HepG2 (cell line): ENCODE data around the gene TXN. TPM values are rescaled to one million over a fixed set of nuclear protein-coding genes. Genes with fewer than 3 reads are reported as not detected.

Experiments
- CREB3 ChIP-seq: sonication (generic); formaldehyde crosslinking; IDR thresholded peaks from 2 replicates; pipeline ENCODE4 v1.5.0; 2020; ENCODE audit warnings: missing genetic modification reagents
- ELK4 ChIP-seq: sonication (generic); formaldehyde crosslinking; IDR thresholded peaks from 2 replicates; pipeline ENCODE4 v1.9.0; 2021; ENCODE audit warnings: missing genetic modification reagents, borderline replicate concordance
- ERF ChIP-seq: IDR thresholded peaks from 2 replicates; pipeline ENCODE4 v1.6.1; 2018; ENCODE audit warnings: missing biosample characterization, missing genetic modification reagents
- FOXO1 ChIP-seq: sonication (generic); formaldehyde crosslinking; IDR thresholded peaks from 2 replicates; pipeline ENCODE4 v1.4.0; 2020; ENCODE audit warnings: missing genetic modification reagents
- HNRNPUL1 ChIP-seq: fragments of 200-400 bp; formaldehyde crosslinking; IDR thresholded peaks from 2 replicates; pipeline ENCODE4 v1.6.1; 2017; ENCODE audit warnings: low read depth, mild to moderate bottlenecking, low read length, moderate library complexity
- MAX ChIP-seq: IDR thresholded peaks from 2 replicates; pipeline ENCODE4 v1.6.1; 2012; ENCODE audit warnings: inconsistent platforms
- MTF2 ChIP-seq: sonication (generic); formaldehyde crosslinking; IDR thresholded peaks from 2 replicates; pipeline ENCODE4 v1.5.0; 2020; ENCODE audit warnings: missing genetic modification reagents, borderline replicate concordance
- MYNN ChIP-seq: sonication (generic); formaldehyde crosslinking; IDR thresholded peaks from 2 replicates; pipeline ENCODE4 v1.4.0; 2020; ENCODE audit warnings: mild to moderate bottlenecking, low read depth, missing genetic modification reagents
- RNF219 ChIP-seq: sonication (generic); formaldehyde crosslinking; IDR thresholded peaks from 2 replicates; pipeline ENCODE4 v1.5.0; 2020; ENCODE audit warnings: mild to moderate bottlenecking, missing genetic modification reagents
- ZNF138 ChIP-seq: sonication (generic); formaldehyde crosslinking; IDR thresholded peaks from 2 replicates; pipeline ENCODE4 v1.5.0; 2020; ENCODE audit warnings: mild to moderate bottlenecking, low read depth, missing genetic modification reagents
- ZNF256 ChIP-seq: sonication (generic); formaldehyde crosslinking; conservative IDR thresholded peaks from 2 replicates; pipeline ENCODE4 v1.4.0; 2020; ENCODE audit warnings: missing genetic modification reagents
- ZNF557 ChIP-seq: sonication (generic); formaldehyde crosslinking; IDR thresholded peaks from 2 replicates; pipeline ENCODE4 v1.4.0; 2020; ENCODE audit warnings: missing genetic modification reagents
- polyA plus RNA-seq, 8 experiments: library from polyadenylated mRNA; depleted of rRNA in 3 of 8; stranded (reverse) in 7 of 8; unstranded in 1 of 8; fragments of >200 nt; fragmentation: Illumina TruSeq in 4 of 8; extraction: Trizol in 4 of 8; gene quantifications; 2 replicates each; pipeline versions ENCODE4 v1.2.1 to v1.2.3, GENCODE V29; 2011 to 2016; ENCODE audit warnings: low read depth in 4 of 8, missing spikeins in 1 of 8, mixed read lengths in 1 of 8; ENCODE audit not compliant: insufficient read depth in 1 of 8
- total RNA-seq, 5 experiments: library from RNA; depleted of rRNA; stranded (reverse); fragments of >200 nt; fragmentation: Illumina TruSeq; extraction: Trizol; gene quantifications; 2 replicates each; pipeline ENCODE4 v1.2.3, GENCODE V29; 2016; ENCODE audit warnings: low read depth in 1 of 5
- TF ChIP-seq, protein P1 (sequence below): sonication (generic); formaldehyde crosslinking; IDR thresholded peaks from 2 replicates; pipeline ENCODE4 v1.4.0; 2020; ENCODE audit warnings: mild to moderate bottlenecking, missing genetic modification reagents
- TF ChIP-seq, protein P2 (sequence below), 2 experiments: sonication (generic) in 1 of 2; formaldehyde crosslinking in 1 of 2; IDR thresholded peaks; 2 replicates each; pipeline versions ENCODE4 v1.6.1 to v1.9.0; 2014 to 2022; ENCODE audit warnings: antibody characterized with exemption in 1 of 2, borderline replicate concordance in 1 of 2, inconsistent platforms in 1 of 2, low read depth in 1 of 2, missing genetic modification reagents in 1 of 2

TXN gene
- total and polyA plus RNA-seq, 2 of the 13 experiments (the other 11 are each of a cell fraction or from before 2014, with no cell fraction given): 364 to 470 TPM

GRCh38 chr9:110255463-110256379, 586 bp downstream of the TXN start (continued):
- peak; percentile 19; the same call in 1 of the 2 replicates for TF ChIP-seq ERF (CRISPR knock-in tag)
- 0 out of 2 replicates have a peak, but pooled peaks have one; percentile 44 for TF ChIP-seq ZNF256 (CRISPR knock-in tag)
- TF ChIP-seq, protein P1, sequence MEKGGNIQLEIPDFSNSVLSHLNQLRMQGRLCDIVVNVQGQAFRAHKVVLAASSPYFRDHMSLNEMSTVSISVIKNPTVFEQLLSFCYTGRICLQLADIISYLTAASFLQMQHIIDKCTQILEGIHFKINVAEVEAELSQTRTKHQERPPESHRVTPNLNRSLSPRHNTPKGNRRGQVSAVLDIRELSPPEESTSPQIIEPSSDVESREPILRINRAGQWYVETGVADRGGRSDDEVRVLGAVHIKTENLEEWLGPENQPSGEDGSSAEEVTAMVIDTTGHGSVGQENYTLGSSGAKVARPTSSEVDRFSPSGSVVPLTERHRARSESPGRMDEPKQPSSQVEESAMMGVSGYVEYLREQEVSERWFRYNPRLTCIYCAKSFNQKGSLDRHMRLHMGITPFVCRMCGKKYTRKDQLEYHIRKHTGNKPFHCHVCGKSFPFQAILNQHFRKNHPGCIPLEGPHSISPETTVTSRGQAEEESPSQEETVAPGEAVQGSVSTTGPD (CRISPR knock-in tag): 0 out of 2 replicates have a peak, but pooled peaks have one; percentile 22
- TF ChIP-seq RNF219 (CRISPR knock-in tag): peak; percentile 44; the same call in 1 of the 2 replicates
- 0 out of 2 replicates have a peak, but pooled peaks have one; percentile 37 for TF ChIP-seq MTF2
- peak; percentile 43; the same call in 1 of the 2 replicates for TF ChIP-seq MYNN (CRISPR knock-in tag)
- TF ChIP-seq ELK4 (CRISPR knock-in tag): no peak
- no peak for TF ChIP-seq HNRNPUL1
- TF ChIP-seq CREB3: no peak
- TF ChIP-seq ZNF557 (CRISPR knock-in tag): no peak
- TF ChIP-seq ZNF138 (CRISPR knock-in tag): 0 out of 2 replicates have a peak, but pooled peaks have one; percentile 44
- TF ChIP-seq, protein P2, sequence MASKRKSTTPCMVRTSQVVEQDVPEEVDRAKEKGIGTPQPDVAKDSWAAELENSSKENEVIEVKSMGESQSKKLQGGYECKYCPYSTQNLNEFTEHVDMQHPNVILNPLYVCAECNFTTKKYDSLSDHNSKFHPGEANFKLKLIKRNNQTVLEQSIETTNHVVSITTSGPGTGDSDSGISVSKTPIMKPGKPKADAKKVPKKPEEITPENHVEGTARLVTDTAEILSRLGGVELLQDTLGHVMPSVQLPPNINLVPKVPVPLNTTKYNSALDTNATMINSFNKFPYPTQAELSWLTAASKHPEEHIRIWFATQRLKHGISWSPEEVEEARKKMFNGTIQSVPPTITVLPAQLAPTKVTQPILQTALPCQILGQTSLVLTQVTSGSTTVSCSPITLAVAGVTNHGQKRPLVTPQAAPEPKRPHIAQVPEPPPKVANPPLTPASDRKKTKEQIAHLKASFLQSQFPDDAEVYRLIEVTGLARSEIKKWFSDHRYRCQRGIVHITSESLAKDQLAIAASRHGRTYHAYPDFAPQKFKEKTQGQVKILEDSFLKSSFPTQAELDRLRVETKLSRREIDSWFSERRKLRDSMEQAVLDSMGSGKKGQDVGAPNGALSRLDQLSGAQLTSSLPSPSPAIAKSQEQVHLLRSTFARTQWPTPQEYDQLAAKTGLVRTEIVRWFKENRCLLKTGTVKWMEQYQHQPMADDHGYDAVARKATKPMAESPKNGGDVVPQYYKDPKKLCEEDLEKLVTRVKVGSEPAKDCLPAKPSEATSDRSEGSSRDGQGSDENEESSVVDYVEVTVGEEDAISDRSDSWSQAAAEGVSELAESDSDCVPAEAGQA (IDR thresholded peaks at IDR 0.05; ENCODE audit: low read depth): peak; percentile 46; the same call in 1 of the 2 replicates
- TF ChIP-seq, protein P2 (CRISPR knock-in tag; IDR thresholded peaks at IDR 0.05; ENCODE audit: borderline replicate concordance): peak; percentile 24; the same call in 1 of the 2 replicates
- peak; percentile 74 for TF ChIP-seq MAX
- peak; percentile 18; the same call in 1 of the 2 replicates for TF ChIP-seq FOXO1
